Right lobe of liver (tissue), 4 donors: ENCODE measurements around the gene RALGAPB.

Experiments used
- CTCF ChIP-seq, 4 donors: fragments of 200-600 bp in 3 of 4; fragments of 450-650 bp in 1 of 4; IDR thresholded peaks; one replicate each; pipeline versions ENCODE4 v1.5.1 to v1.8.0; 2016 to 2022; ENCODE audit warnings: antibody characterized with exemption in 4 of 4, mild to moderate bottlenecking in 2 of 4
- POLR2A ChIP-seq: fragments of 450-650 bp; IDR thresholded peaks from one replicate; pipeline ENCODE4 v1.6.1; 2017; ENCODE audit warnings: antibody characterized with exemption, mild to moderate bottlenecking
- donor health status: DM: no; HTN: no; CAD: no.
- donor health status: DM: no; HTN: no; CAD: no.
- donor health status: DM: no; HTN: yes; CAD: no.

GRCh38 chr20:38498909-38499308, 26.3 kb downstream of the RALGAPB start:
- TF ChIP-seq CTCF (IDR thresholded peaks at IDR 0.05) (no peak), POLR2A (no peak)
